Heart right ventricle (tissue), 16 donors: Measurements from ENCODE around the gene MYL9. TPM values are rescaled to one million over a fixed set of nuclear protein-coding genes. Genes with fewer than 3 reads are reported as not detected.

Source experiments
- ATAC-seq, 8 donors: fragments of 200-7000 bp; cut with Tn5 transposase; one replicate each; pipeline ENCODE4 v1.9.1; 2020; ENCODE audit warnings: mild to moderate bottlenecking in 8 of 8, moderate library complexity in 8 of 8, moderate number of reproducible peaks in 1 of 8
- DNase-seq, 2 donors: peaks; one replicate each; pipeline ENCODE4 v3.0.0-alpha.2; 2020
- H3K27ac ChIP-seq, 10 donors: fragments of 200-600 bp; sonication (generic) in 2 of 10; one replicate each; pipeline versions ENCODE4 v1.5.0 to v1.8.0; 2020 to 2022; ENCODE audit warnings: mild to moderate bottlenecking in 3 of 10
- H3K27me3 ChIP-seq, 7 donors: fragments of 200-600 bp; one replicate each; pipeline ENCODE4 v1.8.0; 2021 to 2022; ENCODE audit warnings: mild to moderate bottlenecking in 2 of 7
- H3K36me3 ChIP-seq, 9 donors: fragments of 200-600 bp; sonication (generic) in 1 of 9; one replicate each; pipeline versions ENCODE4 v1.5.0 to v1.8.0; 2020 to 2022; ENCODE audit warnings: mild to moderate bottlenecking in 2 of 9
- H3K4me1 ChIP-seq, 9 donors: fragments of 200-600 bp; sonication (generic) in 1 of 9; one replicate each; pipeline versions ENCODE4 v1.5.0 to v1.8.0; 2020 to 2022; ENCODE audit warnings: mild to moderate bottlenecking in 4 of 9
- H3K4me3 ChIP-seq, 10 donors: fragments of 200-600 bp; sonication (generic) in 2 of 10; one replicate each; pipeline versions ENCODE4 v1.5.0 to v1.8.0; 2020 to 2022; ENCODE audit warnings: mild to moderate bottlenecking in 7 of 10, moderate library complexity in 2 of 10
- H3K9me3 ChIP-seq, 11 donors: fragments of 200-600 bp in 10 of 11; sonication (generic) in 2 of 11; one replicate each; pipeline versions ENCODE4 v1.5.0 to v1.8.0; 2013 to 2022; ENCODE audit warnings: mild to moderate bottlenecking in 2 of 11, control low read depth in 1 of 11, moderate library complexity in 1 of 11
- CTCF ChIP-seq, 9 donors: fragments of 200-600 bp; sonication (generic) in 2 of 9; IDR thresholded peaks; one replicate each; pipeline versions ENCODE4 v1.5.0 to v1.8.0; 2021 to 2022; ENCODE audit warnings: antibody characterized with exemption in 9 of 9, mild to moderate bottlenecking in 5 of 9, moderate library complexity in 1 of 9
- WGBS, 2 donors: extraction: QIAGEN DNeasy Blood & Tissue Kit; methylation state at CpG; one replicate each; pipeline ENCODE4 v1.1.7; 2013; ENCODE audit warnings: inconsistent platforms in 1 of 2; 5-methylcytosine and 5-hydroxymethylcytosine counted together
- intact Hi-C, 10 donors: fragments of 100-400 bp; cut with DNase I; formaldehyde crosslinking; loops; one replicate each; pipeline versions ENCODE4 v1.11.1 to v1.14.2; 2022
- polyA plus RNA-seq, 2 donors: library from polyadenylated mRNA; stranded (reverse); fragments of 200-250 nt; gene quantifications; one replicate each; pipeline ENCODE4 v1.2.3, GENCODE V29; 2013
- total RNA-seq, 10 donors: library from RNA; stranded (reverse); fragmentation: NEBNext Ultra II Directional in 3 of 10; extraction: Animal tissue kit (Norgen Biotek cat#: 25700) in 3 of 10; gene quantifications; one replicate each; pipeline versions ENCODE4 v1.2.1 to v1.2.4, GENCODE V29; 2021 to 2023
- donor health status: Arrhythmogenic right ventricular cardiomyopathy.
- donor health status: ischemic (EF 13 %, LVEDD 7.1; RV severe dilation, severe dysfunction).
- donor health status: healthy with polysubstance abuse.
- donor health status: DM: no; HTN: yes; CAD: no.
- donor health status: DM: no; HTN: no; CAD: no.
- donor health status: ischemic (EF 25% LVEDD 6.9; RV normal size, moderate dysfunction).
- donor health status: ischemic (EF 25% LVEDD 5.7; RV mildly dilated, moderate dysfunction).
- donor health status: healthy.
- donor health status: DM: yes; HTN: yes; CAD: no.
- donor health status: Ischemic cardiomyopathy.
- donor health status: ischemic (EF 35%, LVEDD 5.7; RV mildly dilated, moderate dysfunction).
- donor health status: nonischemic (EF 11% LVEDD 7.7; RV severe dilation, severe dysfunction).
- donor health status: DM: yes; HTN: yes; CAD: no.
- donor health status: PGD.
- donor health status: ischemic (EF 29% LVEDD 5.4; RV normal size, mild dysfunction).
- donor health status: nonischemic (EF 23%, LVEDD 6.1; RV moderate dilation, normal function).

Gene MYL9
- total and polyA plus RNA-seq, 12 donors = 755 to 2,519 (median 1,868) TPM

GRCh38 chr20:36591281-36591680 is 50.0 kb downstream of the MYL9 start:
- no peaks in the 10 kb centered on the region for H3K9me3 ChIP-seq
- no peak for TF ChIP-seq CTCF (IDR thresholded peaks at IDR 0.05)
- DNase-seq (no peak), ATAC-seq (no peak)
- H3K4me1 ChIP-seq = peaks cover 0 to 43% (median 0%) of the 10 kb centered on the region in 9 donors
- H3K27me3 ChIP-seq = no peaks in the 10 kb centered on the region
- 75 to 81% methylated on average over 5 of the region's 5 CpGs for WGBS, 2 donors
- peaks cover 0 to 47% (median 0%) of the 10 kb centered on the region in 9 donors for H3K36me3 ChIP-seq
- intact Hi-C loops = loop anchor here in 6 of 10 donors (5.0 to 10.0 kb wide), 2 partner anchors 34 to 376 kb away; no protein-coding TSS in a partner anchor
- H3K27ac ChIP-seq = no peak overlapping the region
- no peak overlapping the region for H3K4me3 ChIP-seq

- peak; percentile 19 to 65 (median 47) for TF ChIP-seq CTCF (IDR thresholded peaks at IDR 0.05)
- peak overlapping the region in 1 of 10 donors; percentile 31 for H3K27ac ChIP-seq
- WGBS, 2 donors = 81 to 85% methylated on average over 9 of the region's 9 CpGs
- H3K9me3 ChIP-seq = no peaks in the 10 kb centered on the region
- intact Hi-C loops = loop anchor here in 7 of 10 donors (1.0 to 10.0 kb wide), 3 partner anchors 35 to 377 kb away; no protein-coding TSS in a partner anchor
- peaks cover 0 to 45% (median 0%) of the 10 kb centered on the region in 9 donors for H3K4me1 ChIP-seq
- DNase-seq = peak in 1 of 2 donors; percentile 32
- no peak overlapping the region for H3K4me3 ChIP-seq
- ATAC-seq = peak in 3 of 8 donors; percentile 40 to 45 (median 41)
- peaks cover 0 to 42% (median 0%) of the 10 kb centered on the region in 9 donors for H3K36me3 ChIP-seq
- no peaks in the 10 kb centered on the region for H3K27me3 ChIP-seq
Measured at GRCh38 chr20:36591854-36592641, 50.7 kb downstream of the MYL9 start.

- intact Hi-C loops = loop anchor here in 6 of 10 donors (5.0 to 10.0 kb wide), 2 partner anchors 36 to 379 kb away; no protein-coding TSS in a partner anchor
- 91 to 92% methylated on average over 5 of the region's 5 CpGs for WGBS, 2 donors
- no peak for TF ChIP-seq CTCF (IDR thresholded peaks at IDR 0.05)
- H3K27me3 ChIP-seq = no peaks in the 10 kb centered on the region
- H3K4me1 ChIP-seq = peaks cover 0 to 45% (median 0%) of the 10 kb centered on the region in 9 donors
- H3K27ac ChIP-seq = peak overlapping the region in 1 of 10 donors; percentile 20
- peaks cover 0 to 40% (median 0%) of the 10 kb centered on the region in 9 donors for H3K36me3 ChIP-seq
- no peaks in the 10 kb centered on the region for H3K9me3 ChIP-seq
- ATAC-seq (no peak), DNase-seq (no peak)
- no peak overlapping the region for H3K4me3 ChIP-seq
Measured at GRCh38 chr20:36593347-36593929, 52.1 kb downstream of the MYL9 start.

GRCh38 chr20:36599912-36600345 is 58.6 kb downstream of the MYL9 start:
- 29 to 46% methylated on average over 5 of the region's 5 CpGs for WGBS, 2 donors
- intact Hi-C loops = loop anchor here in 7 of 10 donors (5.0 to 10.0 kb wide), 7 partner anchors 43 to 395 kb away; a partner anchor contains a TSS

More at GRCh38 chr20:36599912-36600345, 58.6 kb downstream of the MYL9 start:
- Histone ChIP-seq H3K36me3 (no peaks in the 10 kb centered on the region), H3K4me1 (peaks cover 0 to 50% (median 4%) of the 10 kb centered on the region in 9 donors), H3K4me3 (no peak overlapping the region), H3K9me3 (no peaks in the 10 kb centered on the region), H3K27me3 (no peaks in the 10 kb centered on the region), H3K27ac (peak overlapping the region in 1 of 10 donors; percentile 37)
- no peak for ATAC-seq
- TF ChIP-seq CTCF (IDR thresholded peaks at IDR 0.05) = no peak
- DNase-seq = no peak
